ENCODE results near the gene SYT17. TPM values are rescaled to one million over a fixed set of nuclear protein-coding genes. Genes with fewer than 3 reads are reported as not detected.

Gene SYT17
- total RNA-seq, 2 donors from 2014 or later, result 3.9 to 9.2 TPM

DNA sequence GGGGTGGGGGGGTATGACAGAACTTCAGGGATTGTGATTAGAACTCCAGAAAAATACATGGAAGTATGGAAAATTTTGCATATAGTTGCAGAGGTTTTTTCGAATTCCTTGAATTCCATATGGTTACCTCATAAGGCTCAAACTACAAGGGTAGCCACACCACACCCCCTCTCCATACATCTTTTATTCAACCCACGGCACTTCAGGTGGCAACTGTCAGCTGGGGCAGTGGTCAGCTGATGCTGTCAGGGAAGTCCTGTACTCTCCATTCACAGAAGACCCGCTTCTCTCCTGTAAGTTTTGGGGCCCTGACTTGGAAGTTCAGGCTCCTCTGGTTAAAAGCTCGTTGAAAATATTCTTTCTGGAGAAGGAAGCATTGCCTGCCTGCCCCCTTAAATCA is 60.0 kb downstream of the SYT17 start:
- Histone ChIP-seq H3K9me3 (no peaks in the 10 kb centered on the region), H3K27me3 (no peaks in the 10 kb centered on the region), H3K36me3 (replicated peaks in 1 of 2; ENCODE audit: insufficient read depth in 1 of 2, low read depth in 2 of 2) (no peaks in the 10 kb centered on the region), H3K4me3 (no peak overlapping the region), H3K4me1 (peaks cover 6% of the 10 kb centered on the region), H3K27ac (peak overlapping the region in 2 of 4 donors; percentile 65 to 66)
- 57 to 61% methylated on average over 4 of the region's 4 CpGs for WGBS, 2 donors
- TF ChIP-seq POLR2A (IDR thresholded peaks at IDR 0.05), result no peak
- TF ChIP-seq, protein P1, sequence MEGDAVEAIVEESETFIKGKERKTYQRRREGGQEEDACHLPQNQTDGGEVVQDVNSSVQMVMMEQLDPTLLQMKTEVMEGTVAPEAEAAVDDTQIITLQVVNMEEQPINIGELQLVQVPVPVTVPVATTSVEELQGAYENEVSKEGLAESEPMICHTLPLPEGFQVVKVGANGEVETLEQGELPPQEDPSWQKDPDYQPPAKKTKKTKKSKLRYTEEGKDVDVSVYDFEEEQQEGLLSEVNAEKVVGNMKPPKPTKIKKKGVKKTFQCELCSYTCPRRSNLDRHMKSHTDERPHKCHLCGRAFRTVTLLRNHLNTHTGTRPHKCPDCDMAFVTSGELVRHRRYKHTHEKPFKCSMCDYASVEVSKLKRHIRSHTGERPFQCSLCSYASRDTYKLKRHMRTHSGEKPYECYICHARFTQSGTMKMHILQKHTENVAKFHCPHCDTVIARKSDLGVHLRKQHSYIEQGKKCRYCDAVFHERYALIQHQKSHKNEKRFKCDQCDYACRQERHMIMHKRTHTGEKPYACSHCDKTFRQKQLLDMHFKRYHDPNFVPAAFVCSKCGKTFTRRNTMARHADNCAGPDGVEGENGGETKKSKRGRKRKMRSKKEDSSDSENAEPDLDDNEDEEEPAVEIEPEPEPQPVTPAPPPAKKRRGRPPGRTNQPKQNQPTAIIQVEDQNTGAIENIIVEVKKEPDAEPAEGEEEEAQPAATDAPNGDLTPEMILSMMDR (IDR thresholded peaks at IDR 0.05), result no peak
- peak; percentile 47 for ATAC-seq
- intact Hi-C loops (cut with DNase I), result no loop called here
- DNase-seq, result no peak

DNA sequence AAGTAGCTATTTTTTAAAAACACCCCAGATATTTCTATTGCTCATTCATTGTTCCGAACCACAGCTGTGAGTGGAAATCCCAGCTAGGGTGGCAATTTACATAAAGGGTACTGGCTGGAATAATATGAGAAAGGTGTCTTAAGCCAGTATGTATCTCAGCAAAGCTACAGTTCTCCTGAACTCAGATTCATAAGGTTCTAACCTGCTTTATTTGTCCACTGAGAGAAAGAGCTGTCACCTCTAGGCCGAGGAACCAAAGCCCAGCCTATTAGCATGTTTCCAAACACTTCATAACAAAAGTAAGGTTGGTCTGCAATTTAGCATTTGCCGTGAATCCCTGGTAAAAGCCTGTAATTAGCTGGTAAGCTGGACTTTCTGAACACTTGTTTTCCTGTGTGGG is 60.5 kb downstream of the SYT17 start:
- no peaks in the 10 kb centered on the region for H3K27me3 ChIP-seq
- H3K4me1 ChIP-seq, result peaks cover 6% of the 10 kb centered on the region

DNA sequence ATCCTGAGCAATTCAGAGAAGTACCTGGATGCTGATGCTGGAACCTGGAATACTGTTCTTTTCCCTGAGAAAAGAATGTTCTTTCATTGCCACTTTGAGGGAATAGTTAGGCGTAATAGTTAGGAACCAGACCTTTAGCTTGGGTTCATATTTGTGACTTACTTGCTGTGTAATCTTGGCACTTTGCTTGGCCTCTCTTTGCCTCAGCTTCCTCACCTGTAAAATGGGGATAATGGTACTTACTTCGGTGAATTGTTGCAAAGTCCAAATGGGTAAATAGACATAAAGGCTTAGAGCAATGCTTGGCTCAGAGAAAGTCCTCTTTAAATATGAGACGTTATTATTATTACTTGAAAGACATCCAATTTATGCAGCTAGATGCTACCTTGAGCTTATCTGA is 62.5 kb downstream of the SYT17 start:
- intact Hi-C loops (cut with DNase I), result no loop called here
- WGBS, 2 donors, result 83 to 84% methylated on average over 3 of the region's 3 CpGs
- TF ChIP-seq POLR2A (IDR thresholded peaks at IDR 0.05), result no peak
- TF ChIP-seq, protein P1 (IDR thresholded peaks at IDR 0.05), result no peak

More for the DNA sequence above, 60.5 kb downstream of the SYT17 start:
- intact Hi-C loops (cut with DNase I), result no loop called here
- H3K36me3 ChIP-seq (replicated peaks in 1 of 2; ENCODE audit: insufficient read depth in 1 of 2, low read depth in 2 of 2), result no peaks in the 10 kb centered on the region
- TF ChIP-seq, protein P1 (IDR thresholded peaks at IDR 0.05), result no peak
- no peak for TF ChIP-seq POLR2A (IDR thresholded peaks at IDR 0.05)
- H3K4me3 ChIP-seq, result no peak overlapping the region
- ATAC-seq (no peak), DNase-seq (no peak)
- H3K9me3 ChIP-seq, result no peaks in the 10 kb centered on the region
- peak overlapping the region in 2 of 4 donors; percentile 65 to 66 for H3K27ac ChIP-seq
- WGBS, 2 donors, result 63 to 72% methylated on average over 3 of the region's 3 CpGs

DNA sequence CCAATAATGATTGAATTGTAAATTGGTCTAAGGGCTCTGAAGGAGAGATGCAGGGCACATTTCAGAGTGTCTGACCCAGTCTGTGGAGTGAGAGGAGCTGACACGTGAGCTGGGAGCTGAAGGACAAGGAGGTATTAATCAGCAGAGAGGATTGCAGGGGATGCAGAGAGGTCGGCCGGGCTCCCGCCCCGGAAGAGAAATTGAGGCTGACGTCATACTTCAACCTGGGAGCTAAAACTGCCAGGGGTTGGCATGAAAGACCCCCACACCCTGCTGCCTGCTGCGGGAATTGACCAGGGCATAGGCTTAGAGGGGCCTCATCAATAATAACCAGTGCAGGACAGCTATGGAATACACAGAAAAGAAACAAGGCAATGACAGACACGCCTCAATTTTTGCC is 63.8 kb downstream of the SYT17 start:
- intact Hi-C loops (cut with DNase I), result no loop called here
- no peaks in the 10 kb centered on the region for H3K36me3 ChIP-seq (replicated peaks in 1 of 2; ENCODE audit: insufficient read depth in 1 of 2, low read depth in 2 of 2)
- H3K4me1 ChIP-seq, result peaks cover 6% of the 10 kb centered on the region
- no peaks in the 10 kb centered on the region for H3K27me3 ChIP-seq
- no peak overlapping the region for H3K4me3 ChIP-seq
- DNase-seq (no peak), ATAC-seq (no peak)
- 74 to 80% methylated on average over 8 of the region's 8 CpGs for WGBS, 2 donors
- H3K9me3 ChIP-seq, result no peaks in the 10 kb centered on the region
- no peak for TF ChIP-seq POLR2A (IDR thresholded peaks at IDR 0.05)
- TF ChIP-seq, protein P1 (IDR thresholded peaks at IDR 0.05), result no peak
- no peak overlapping the region for H3K27ac ChIP-seq

More for the DNA sequence above, 62.5 kb downstream of the SYT17 start:
- no peaks in the 10 kb centered on the region for H3K36me3 ChIP-seq (replicated peaks in 1 of 2; ENCODE audit: insufficient read depth in 1 of 2, low read depth in 2 of 2)
- peaks cover 6% of the 10 kb centered on the region for H3K4me1 ChIP-seq
- ATAC-seq, result no peak
- no peaks in the 10 kb centered on the region for H3K27me3 ChIP-seq
- DNase-seq, result no peak
- H3K9me3 ChIP-seq, result no peaks in the 10 kb centered on the region
- no peak overlapping the region for H3K4me3 ChIP-seq
- no peak overlapping the region for H3K27ac ChIP-seq

DNA sequence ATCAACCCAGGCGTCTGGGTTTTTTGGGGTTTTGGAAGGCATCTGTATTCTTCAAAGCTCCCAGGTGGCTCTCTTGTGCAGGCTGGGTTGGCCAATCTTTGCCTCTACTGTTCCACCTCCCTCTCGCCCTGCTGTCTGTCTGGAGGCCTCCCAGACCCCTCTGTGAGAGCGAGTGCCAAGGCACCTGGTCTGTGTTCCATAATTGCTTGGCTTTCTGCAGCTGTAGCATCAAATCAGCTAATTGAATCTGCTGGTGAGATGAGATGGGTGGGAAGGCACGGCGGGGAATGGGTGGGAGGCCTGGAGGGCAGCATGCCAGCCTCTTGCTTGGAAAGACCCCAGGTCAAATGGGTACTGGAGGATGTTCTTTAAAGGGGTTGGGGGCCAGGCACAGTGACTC is 64.9 kb downstream of the SYT17 start:
- Histone ChIP-seq H3K9me3 (no peaks in the 10 kb centered on the region), H3K27me3 (no peaks in the 10 kb centered on the region), H3K36me3 (replicated peaks in 1 of 2; ENCODE audit: insufficient read depth in 1 of 2, low read depth in 2 of 2) (no peaks in the 10 kb centered on the region), H3K4me1 (no peaks in the 10 kb centered on the region), H3K4me3 (no peak overlapping the region), H3K27ac (no peak overlapping the region)
- intact Hi-C loops (cut with DNase I), result no loop called here
- ATAC-seq (no peak), DNase-seq (no peak)
- WGBS, 2 donors, result 74 to 81% methylated on average over 5 of the region's 5 CpGs
- no peak for TF ChIP-seq POLR2A (IDR thresholded peaks at IDR 0.05)
- TF ChIP-seq, protein P1 (IDR thresholded peaks at IDR 0.05), result no peak

Data from body of pancreas (tissue), 4 donors.